Measurements from ENCODE around the gene SPAG4. TPM values are rescaled to one million over a fixed set of nuclear protein-coding genes. Genes with fewer than 3 reads are reported as not detected.

The SPAG4 gene
- total RNA-seq, 1 donor from 2014 or later: 4.2 TPM

GRCh38 chr20:35665949-35666288, 50.3 kb downstream of the SPAG4 start:
- intact Hi-C loops (cut with DNase I): no loop called here
- TF ChIP-seq, protein P1, sequence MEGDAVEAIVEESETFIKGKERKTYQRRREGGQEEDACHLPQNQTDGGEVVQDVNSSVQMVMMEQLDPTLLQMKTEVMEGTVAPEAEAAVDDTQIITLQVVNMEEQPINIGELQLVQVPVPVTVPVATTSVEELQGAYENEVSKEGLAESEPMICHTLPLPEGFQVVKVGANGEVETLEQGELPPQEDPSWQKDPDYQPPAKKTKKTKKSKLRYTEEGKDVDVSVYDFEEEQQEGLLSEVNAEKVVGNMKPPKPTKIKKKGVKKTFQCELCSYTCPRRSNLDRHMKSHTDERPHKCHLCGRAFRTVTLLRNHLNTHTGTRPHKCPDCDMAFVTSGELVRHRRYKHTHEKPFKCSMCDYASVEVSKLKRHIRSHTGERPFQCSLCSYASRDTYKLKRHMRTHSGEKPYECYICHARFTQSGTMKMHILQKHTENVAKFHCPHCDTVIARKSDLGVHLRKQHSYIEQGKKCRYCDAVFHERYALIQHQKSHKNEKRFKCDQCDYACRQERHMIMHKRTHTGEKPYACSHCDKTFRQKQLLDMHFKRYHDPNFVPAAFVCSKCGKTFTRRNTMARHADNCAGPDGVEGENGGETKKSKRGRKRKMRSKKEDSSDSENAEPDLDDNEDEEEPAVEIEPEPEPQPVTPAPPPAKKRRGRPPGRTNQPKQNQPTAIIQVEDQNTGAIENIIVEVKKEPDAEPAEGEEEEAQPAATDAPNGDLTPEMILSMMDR (IDR thresholded peaks at IDR 0.05): no peak
- H3K27ac ChIP-seq: no peak overlapping the region

DNA sequence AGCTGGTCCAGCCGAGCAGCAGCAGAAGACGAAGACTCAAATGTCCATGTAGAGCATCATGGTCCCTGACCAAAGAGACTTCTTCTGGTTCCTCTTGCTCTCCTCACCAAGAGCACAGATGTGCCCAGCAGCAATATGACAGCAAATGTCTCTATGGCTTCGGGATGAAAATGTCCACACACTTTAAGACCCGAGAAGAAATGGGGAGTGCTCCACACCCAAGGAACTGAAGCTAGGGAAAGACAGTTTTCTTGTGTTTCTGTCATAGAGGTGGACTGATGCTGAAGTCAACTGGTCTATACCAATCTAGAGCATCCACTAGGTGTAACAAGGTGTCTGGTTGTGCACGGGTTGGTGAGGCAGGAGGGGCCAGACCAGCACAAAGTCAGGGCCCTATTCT, 53.6 kb downstream of the SPAG4 start:
- Histone ChIP-seq H3K36me3 (peaks cover 60% of the 10 kb centered on the region), H3K4me1 (no peaks in the 10 kb centered on the region)
- intact Hi-C loops (cut with DNase I): no loop called here

More at GRCh38 chr20:35665949-35666288, 50.3 kb downstream of the SPAG4 start:
- H3K27me3 ChIP-seq (ENCODE audit: low read depth): no peaks in the 10 kb centered on the region
- H3K9me3 ChIP-seq: no peaks in the 10 kb centered on the region
- no peak for DNase-seq
- no peak for ATAC-seq
- H3K4me3 ChIP-seq: no peak overlapping the region
- peaks cover 27% of the 10 kb centered on the region for H3K36me3 ChIP-seq
- H3K4me1 ChIP-seq: peaks cover 27% of the 10 kb centered on the region

DNA sequence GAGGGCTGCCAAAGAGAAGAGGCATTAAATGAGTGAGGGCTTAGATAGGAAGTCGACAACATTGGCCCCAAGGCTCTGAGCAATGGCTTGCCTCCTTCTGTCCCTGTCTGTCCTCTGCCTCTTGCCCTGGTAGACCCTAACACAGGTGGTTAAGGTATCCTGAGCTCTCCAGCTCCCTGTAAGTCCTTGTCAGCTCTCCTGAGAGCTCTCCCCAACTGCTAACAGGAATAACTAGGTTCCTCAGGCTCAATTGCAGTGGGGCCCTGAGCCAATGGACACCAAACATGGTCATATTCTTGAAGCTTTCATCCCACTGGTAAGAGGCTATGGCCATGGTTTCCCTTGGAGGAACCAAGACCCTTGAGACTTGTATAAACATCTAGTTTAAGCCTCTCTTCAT, 54.1 kb downstream of the SPAG4 start:
- H3K27me3 ChIP-seq (ENCODE audit: low read depth): no peaks in the 10 kb centered on the region
- H3K9me3 ChIP-seq: no peaks in the 10 kb centered on the region
- ATAC-seq (no peak), DNase-seq (no peak)
- TF ChIP-seq, protein P1 (IDR thresholded peaks at IDR 0.05): no peak
- H3K4me1 ChIP-seq: no peaks in the 10 kb centered on the region
- H3K36me3 ChIP-seq: peaks cover 65% of the 10 kb centered on the region
- no peak overlapping the region for H3K27ac ChIP-seq
- H3K4me3 ChIP-seq: no peak overlapping the region
- intact Hi-C loops (cut with DNase I): no loop called here

More for the DNA sequence above, 53.6 kb downstream of the SPAG4 start:
- Histone ChIP-seq H3K9me3 (no peaks in the 10 kb centered on the region), H3K27me3 (ENCODE audit: low read depth) (no peaks in the 10 kb centered on the region), H3K27ac (no peak overlapping the region), H3K4me3 (no peak overlapping the region)
- no peak for ATAC-seq
- TF ChIP-seq, protein P1 (IDR thresholded peaks at IDR 0.05): no peak
- DNase-seq: no peak

Other genes with a start within 250 kb of the SPAG4 start
- 52.3 TPM for gene UQCC1, start 203.9 kb upstream of the SPAG4 start, total RNA-seq
- gene GDF5, start 177.6 kb upstream of the SPAG4 start, total RNA-seq: 0.86 TPM
- 30.7 TPM for gene CEP250, start 160.2 kb upstream of the SPAG4 start, total RNA-seq
- not detected for gene C20orf173, start 86.2 kb upstream of the SPAG4 start, total RNA-seq
- 189 TPM for gene ERGIC3, start 73.8 kb upstream of the SPAG4 start, total RNA-seq
- gene CPNE1, start 49.1 kb downstream of the SPAG4 start, total RNA-seq: 154 TPM
- 70.5 TPM for gene RBM12, start 49.1 kb downstream of the SPAG4 start, total RNA-seq
- gene NFS1, start 83.5 kb downstream of the SPAG4 start, total RNA-seq: 22.2 TPM
- 81.7 TPM for gene ROMO1, start 83.6 kb downstream of the SPAG4 start, total RNA-seq
- 299 TPM for gene RBM39, start 126.4 kb downstream of the SPAG4 start, total RNA-seq
- gene PHF20, start 156.2 kb downstream of the SPAG4 start, total RNA-seq: 47.9 TPM

Measured in lower lobe of right lung (tissue), 2 donors.